ES-I3 (cell line): ENCODE data around the gene VWA5A.

ENCODE experiments used
- H3K36me3 ChIP-seq: 2 replicates; pipeline ENCODE4 v1.6.1; 2013; ENCODE audit warnings: mild to moderate bottlenecking, low read length, control low read depth, moderate library complexity; ENCODE audit not compliant: insufficient read depth
- H3K4me1 ChIP-seq: 2 replicates; pipeline ENCODE4 v1.6.1; 2013; ENCODE audit warnings: mild to moderate bottlenecking, control low read depth, low read length; ENCODE audit not compliant: insufficient read depth
- H3K9ac ChIP-seq: 2 replicates; pipeline ENCODE4 v1.6.1; 2013; ENCODE audit warnings: low read depth, mild to moderate bottlenecking, low read length, moderate library complexity
- H3K9me3 ChIP-seq: 2 replicates; pipeline ENCODE4 v1.6.1; 2013; ENCODE audit warnings: mild to moderate bottlenecking, low read length, moderate library complexity; ENCODE audit not compliant: control insufficient read depth, insufficient read depth

VWA5A gene

GRCh38 chr11:124080327-124081001 is 34.8 kb upstream of the VWA5A start:
- no peak overlapping the region for H3K9ac ChIP-seq
- H3K4me1 ChIP-seq = peaks cover 8% of the 10 kb centered on the region; the same call in 1 of the 2 replicates
- no peaks in the 10 kb centered on the region for H3K36me3 ChIP-seq
- H3K9me3 ChIP-seq = no peaks in the 10 kb centered on the region

GRCh38 chr11:124081483-124081882 is 33.8 kb upstream of the VWA5A start:
- Histone ChIP-seq H3K4me1 (peaks cover 8% of the 10 kb centered on the region; the same call in 1 of the 2 replicates), H3K9ac (no peak overlapping the region), H3K9me3 (no peaks in the 10 kb centered on the region), H3K36me3 (no peaks in the 10 kb centered on the region)

- H3K9ac ChIP-seq = no peak overlapping the region
- peaks cover 8% of the 10 kb centered on the region; the same call in 1 of the 2 replicates for H3K4me1 ChIP-seq
- H3K36me3 ChIP-seq = no peaks in the 10 kb centered on the region
- H3K9me3 ChIP-seq = no peaks in the 10 kb centered on the region
Measured at GRCh38 chr11:124082371-124082770, 32.9 kb upstream of the VWA5A start.

GRCh38 chr11:124085583-124085982 is 29.7 kb upstream of the VWA5A start:
- Histone ChIP-seq H3K9me3 (no peaks in the 10 kb centered on the region), H3K4me1 (peaks cover 5% of the 10 kb centered on the region; the same call in 1 of the 2 replicates)

GRCh38 chr11:124085997-124086846 is 29.0 kb upstream of the VWA5A start:
- no peaks in the 10 kb centered on the region for H3K4me1 ChIP-seq
- H3K36me3 ChIP-seq = no peaks in the 10 kb centered on the region
- no peaks in the 10 kb centered on the region for H3K9me3 ChIP-seq
- H3K9ac ChIP-seq = no peak overlapping the region

More at GRCh38 chr11:124085583-124085982, 29.7 kb upstream of the VWA5A start:
- Histone ChIP-seq H3K9ac (no peak overlapping the region), H3K36me3 (no peaks in the 10 kb centered on the region)

GRCh38 chr11:124090996-124091395 is 24.3 kb upstream of the VWA5A start:
- no peak overlapping the region for H3K9ac ChIP-seq
- H3K36me3 ChIP-seq = no peaks in the 10 kb centered on the region
- H3K9me3 ChIP-seq = no peaks in the 10 kb centered on the region
- H3K4me1 ChIP-seq = no peaks in the 10 kb centered on the region; the same call in 1 of the 2 replicates

- Histone ChIP-seq H3K9ac (no peak overlapping the region), H3K36me3 (no peaks in the 10 kb centered on the region), H3K4me1 (no peaks in the 10 kb centered on the region; the same call in 1 of the 2 replicates), H3K9me3 (no peaks in the 10 kb centered on the region)
Measured at GRCh38 chr11:124093330-124093729, 21.9 kb upstream of the VWA5A start.

GRCh38 chr11:124094731-124095130 is 20.5 kb upstream of the VWA5A start:
- no peak overlapping the region for H3K9ac ChIP-seq
- no peaks in the 10 kb centered on the region for H3K36me3 ChIP-seq
- H3K4me1 ChIP-seq = no peaks in the 10 kb centered on the region; the same call in 1 of the 2 replicates
- H3K9me3 ChIP-seq = no peaks in the 10 kb centered on the region

GRCh38 chr11:124096364-124096763 is 18.9 kb upstream of the VWA5A start:
- Histone ChIP-seq H3K4me1 (no peaks in the 10 kb centered on the region; the same call in 1 of the 2 replicates), H3K9me3 (no peaks in the 10 kb centered on the region), H3K9ac (no peak overlapping the region), H3K36me3 (no peaks in the 10 kb centered on the region)

GRCh38 chr11:124098141-124098540 is 17.1 kb upstream of the VWA5A start:
- no peak overlapping the region for H3K9ac ChIP-seq
- H3K4me1 ChIP-seq = no peaks in the 10 kb centered on the region; the same call in 1 of the 2 replicates
- no peaks in the 10 kb centered on the region for H3K36me3 ChIP-seq
- no peaks in the 10 kb centered on the region for H3K9me3 ChIP-seq

- Histone ChIP-seq H3K9ac (no peak overlapping the region), H3K4me1 (no peaks in the 10 kb centered on the region), H3K36me3 (no peaks in the 10 kb centered on the region), H3K9me3 (no peaks in the 10 kb centered on the region)
Measured at GRCh38 chr11:124101737-124102136, 13.5 kb upstream of the VWA5A start.

- H3K9me3 ChIP-seq = no peaks in the 10 kb centered on the region
- no peaks in the 10 kb centered on the region for H3K36me3 ChIP-seq
- H3K9ac ChIP-seq = no peak overlapping the region
- H3K4me1 ChIP-seq = no peaks in the 10 kb centered on the region
Measured at GRCh38 chr11:124108156-124108555, 7.1 kb upstream of the VWA5A start.

- H3K9me3 ChIP-seq = no peaks in the 10 kb centered on the region
- H3K36me3 ChIP-seq = no peaks in the 10 kb centered on the region
- H3K4me1 ChIP-seq = peaks cover 6% of the 10 kb centered on the region; the same call in 1 of the 2 replicates
- no peak overlapping the region for H3K9ac ChIP-seq
Measured at GRCh38 chr11:124109377-124109776, 5.9 kb upstream of the VWA5A start.

GRCh38 chr11:124110201-124110600 is 5.0 kb upstream of the VWA5A start:
- Histone ChIP-seq H3K36me3 (no peaks in the 10 kb centered on the region), H3K4me1 (peaks cover 9% of the 10 kb centered on the region; the same call in 1 of the 2 replicates), H3K9me3 (no peaks in the 10 kb centered on the region), H3K9ac (no peak overlapping the region)
